Lower leg skin (tissue), 3 donors: ENCODE measurements around the gene CAMK2B.

Experiments used
- POLR2A ChIP-seq, 2 donors: fragments of 450-650 bp; IDR thresholded peaks; one replicate each; pipeline ENCODE4 v1.6.1; 2016 to 2017; ENCODE audit warnings: antibody characterized with exemption in 2 of 2, mild to moderate bottlenecking in 1 of 2, moderate library complexity in 1 of 2
- TF ChIP-seq, protein P1 (sequence below), 3 donors: fragments of 450-650 bp; IDR thresholded peaks; one replicate each; pipeline ENCODE4 v1.5.1; 2016; ENCODE audit warnings: antibody characterized with exemption in 3 of 3, mild to moderate bottlenecking in 3 of 3, moderate library complexity in 2 of 3

GRCh38 chr7:44231088-44231487, 94.3 kb downstream of the CAMK2B start:
- TF ChIP-seq, protein P1, sequence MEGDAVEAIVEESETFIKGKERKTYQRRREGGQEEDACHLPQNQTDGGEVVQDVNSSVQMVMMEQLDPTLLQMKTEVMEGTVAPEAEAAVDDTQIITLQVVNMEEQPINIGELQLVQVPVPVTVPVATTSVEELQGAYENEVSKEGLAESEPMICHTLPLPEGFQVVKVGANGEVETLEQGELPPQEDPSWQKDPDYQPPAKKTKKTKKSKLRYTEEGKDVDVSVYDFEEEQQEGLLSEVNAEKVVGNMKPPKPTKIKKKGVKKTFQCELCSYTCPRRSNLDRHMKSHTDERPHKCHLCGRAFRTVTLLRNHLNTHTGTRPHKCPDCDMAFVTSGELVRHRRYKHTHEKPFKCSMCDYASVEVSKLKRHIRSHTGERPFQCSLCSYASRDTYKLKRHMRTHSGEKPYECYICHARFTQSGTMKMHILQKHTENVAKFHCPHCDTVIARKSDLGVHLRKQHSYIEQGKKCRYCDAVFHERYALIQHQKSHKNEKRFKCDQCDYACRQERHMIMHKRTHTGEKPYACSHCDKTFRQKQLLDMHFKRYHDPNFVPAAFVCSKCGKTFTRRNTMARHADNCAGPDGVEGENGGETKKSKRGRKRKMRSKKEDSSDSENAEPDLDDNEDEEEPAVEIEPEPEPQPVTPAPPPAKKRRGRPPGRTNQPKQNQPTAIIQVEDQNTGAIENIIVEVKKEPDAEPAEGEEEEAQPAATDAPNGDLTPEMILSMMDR (IDR thresholded peaks at IDR 0.05) = no peak
- no peak for TF ChIP-seq POLR2A (IDR thresholded peaks at IDR 0.05)
